Tongue (tissue), 3 donors: ENCODE measurements around the gene TRPV4. TPM values are rescaled to one million over a fixed set of nuclear protein-coding genes. Genes with fewer than 3 reads are reported as not detected.
A peak's percentile ranks its signal among the peaks of the same experiment; 100 is the strongest.

Experiments used
- DNase-seq: peaks from one replicate; pipeline ENCODE4 v3.0.0-alpha.2; 2015
- small RNA-seq: library from RNA; depleted of rRNA; stranded (forward); fragments of <200 nt; gene quantifications from one replicate; pipeline ENCODE3, GENCODE V24; 2014; ENCODE audit warnings: low replicate concordance
- total RNA-seq: library from RNA; depleted of rRNA; stranded (reverse); fragments of >200 nt; gene quantifications from one replicate; pipeline ENCODE4 v1.2.3, GENCODE V29; 2014

TRPV4 gene
- total RNA-seq, 1 donor from 2014 or later: 3.5 TPM

DNA sequence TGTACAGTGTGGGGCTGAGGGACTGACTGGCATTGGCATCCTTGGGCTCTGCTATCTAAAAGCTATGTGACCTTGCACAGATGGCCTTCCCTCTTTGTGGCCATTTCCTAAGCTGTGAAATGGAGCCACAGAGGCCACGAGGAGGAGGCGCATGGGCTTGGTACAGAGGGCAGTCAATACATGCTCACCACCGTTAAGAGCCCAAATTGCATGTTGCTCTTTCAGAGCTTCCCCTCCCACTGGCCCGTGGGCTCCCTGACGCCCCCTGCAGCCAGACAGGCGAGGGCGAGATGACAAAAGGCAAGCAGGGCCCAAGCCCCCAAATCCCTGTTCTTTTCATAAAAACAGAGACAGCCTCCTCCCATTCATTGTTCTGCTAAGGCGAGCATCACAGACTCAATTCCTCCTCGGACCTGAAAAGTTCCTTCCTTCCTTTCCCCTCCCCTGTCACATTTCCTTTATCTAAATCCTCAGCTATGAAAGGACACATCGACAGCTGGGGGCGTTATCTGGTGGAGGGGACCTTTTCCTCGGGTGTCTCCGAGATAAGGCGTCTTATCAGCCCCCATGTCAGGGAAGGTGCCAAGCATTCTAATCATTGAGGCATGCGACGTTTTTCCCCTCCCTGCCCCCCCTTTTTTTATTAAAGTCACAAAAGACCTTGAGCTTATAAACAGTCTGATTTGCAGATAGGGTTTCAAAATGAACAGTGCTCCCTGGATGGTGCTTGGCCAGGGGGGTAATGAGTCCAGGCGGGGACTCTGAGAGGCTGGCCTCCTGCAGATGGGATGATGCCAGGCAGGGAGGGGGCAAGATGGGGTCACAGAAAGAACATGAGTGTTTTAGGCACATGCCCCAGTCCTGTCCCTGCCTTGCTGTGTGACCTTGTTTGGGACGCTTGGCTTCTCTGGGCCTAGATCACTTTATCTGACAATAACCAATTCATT is 93.2 kb downstream of the TRPV4 start:
- no peak for DNase-seq

DNA sequence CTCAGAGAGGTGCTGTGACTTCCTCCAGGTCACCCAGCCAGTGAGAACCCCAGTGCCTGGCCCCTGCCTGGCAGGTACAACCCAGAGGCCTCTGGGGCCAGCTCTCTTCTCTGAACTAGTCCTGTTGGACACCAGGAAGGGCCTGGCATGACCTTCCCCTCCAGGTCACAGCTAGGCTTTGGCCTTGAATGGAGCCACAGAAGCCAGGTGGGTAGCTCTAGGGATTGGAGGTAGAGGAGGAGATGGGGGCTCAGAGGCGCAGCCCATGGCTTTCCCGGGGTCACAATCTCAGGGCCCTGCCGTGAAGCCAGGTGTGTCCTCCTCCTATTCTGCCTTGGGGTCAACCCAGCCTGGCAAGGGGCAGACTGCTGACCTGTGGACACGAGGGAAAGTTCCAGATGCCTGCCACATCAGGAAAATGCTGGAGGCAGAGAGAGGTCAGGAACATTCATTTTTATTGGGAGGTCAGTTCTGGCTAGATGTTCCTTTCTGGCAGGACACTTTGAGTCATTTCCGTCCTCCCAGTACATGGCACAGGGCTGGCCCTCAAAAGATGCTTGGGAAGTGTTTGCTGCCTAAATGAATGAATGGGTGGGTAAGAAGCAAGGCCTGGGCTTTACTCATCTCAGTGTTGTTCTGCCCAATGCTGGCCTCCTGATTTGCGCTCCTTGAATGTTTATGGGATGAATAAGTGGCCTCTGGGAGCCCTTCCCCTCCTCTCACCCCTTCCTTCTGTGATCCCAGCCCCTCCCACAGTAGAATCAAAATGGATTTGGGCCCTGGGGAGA is 94.1 kb downstream of the TRPV4 start:
- DNase-seq: no peak

DNA sequence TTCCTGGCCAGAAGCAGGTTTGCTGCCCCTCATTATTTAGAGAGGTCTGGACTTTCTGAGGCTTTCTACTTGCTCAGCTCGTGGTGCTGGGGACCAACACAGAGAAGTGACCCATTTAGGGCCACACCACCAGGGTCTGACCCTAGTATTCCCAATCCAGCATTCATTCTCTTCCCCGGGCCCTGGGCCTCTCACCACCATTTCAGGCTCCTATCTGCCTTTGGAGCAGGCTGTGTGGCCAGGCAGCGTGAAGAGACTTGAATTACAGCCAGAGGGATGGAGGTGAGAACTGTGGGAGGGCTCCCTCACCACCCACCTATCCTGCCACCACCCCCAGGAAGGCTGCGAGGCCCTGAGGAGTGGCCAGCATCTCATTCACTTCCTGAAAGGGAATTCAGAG is 95.0 kb downstream of the TRPV4 start:
- no peak for DNase-seq

DNA sequence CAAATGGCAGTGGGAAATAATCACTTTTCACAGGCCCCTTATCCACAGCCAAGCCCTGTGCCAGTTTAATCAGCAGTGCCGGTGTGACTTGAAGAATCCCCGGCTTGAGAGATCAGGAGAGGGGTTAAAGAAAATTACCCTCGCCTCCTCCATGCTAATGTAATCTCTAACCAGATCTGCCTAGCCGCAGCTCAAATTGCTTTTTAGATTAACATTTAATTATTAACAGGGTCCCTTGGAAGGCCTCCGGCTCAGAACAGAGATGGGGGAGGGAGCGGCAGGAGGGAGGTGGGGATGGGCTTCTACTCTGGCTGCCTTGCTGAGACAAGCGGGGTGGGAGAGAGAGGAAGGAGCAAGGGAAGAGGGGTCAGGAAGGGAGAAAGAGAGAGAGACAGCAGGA is 95.6 kb downstream of the TRPV4 start:
- no peak for DNase-seq

DNA sequence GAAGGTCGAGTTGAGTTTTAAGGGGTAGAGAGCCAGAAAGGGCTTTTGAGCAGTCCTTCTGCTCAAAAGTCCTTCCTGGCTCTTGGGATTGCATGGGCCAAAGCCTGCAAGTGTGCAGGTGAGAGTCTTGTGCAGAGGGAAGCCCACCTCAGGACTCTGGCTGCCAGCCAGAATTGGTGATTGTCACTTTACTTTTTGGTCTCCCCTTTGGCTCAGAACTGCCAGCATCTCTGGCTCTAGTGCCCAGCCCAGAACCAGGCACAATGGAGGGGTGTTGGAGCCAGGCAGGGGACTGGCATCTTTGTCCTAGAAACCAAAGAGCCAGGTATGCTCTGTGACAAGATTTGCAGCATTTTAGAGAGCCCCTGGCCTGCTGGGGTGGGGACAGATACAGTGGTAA is 96.1 kb downstream of the TRPV4 start:
- no peak for DNase-seq

DNA sequence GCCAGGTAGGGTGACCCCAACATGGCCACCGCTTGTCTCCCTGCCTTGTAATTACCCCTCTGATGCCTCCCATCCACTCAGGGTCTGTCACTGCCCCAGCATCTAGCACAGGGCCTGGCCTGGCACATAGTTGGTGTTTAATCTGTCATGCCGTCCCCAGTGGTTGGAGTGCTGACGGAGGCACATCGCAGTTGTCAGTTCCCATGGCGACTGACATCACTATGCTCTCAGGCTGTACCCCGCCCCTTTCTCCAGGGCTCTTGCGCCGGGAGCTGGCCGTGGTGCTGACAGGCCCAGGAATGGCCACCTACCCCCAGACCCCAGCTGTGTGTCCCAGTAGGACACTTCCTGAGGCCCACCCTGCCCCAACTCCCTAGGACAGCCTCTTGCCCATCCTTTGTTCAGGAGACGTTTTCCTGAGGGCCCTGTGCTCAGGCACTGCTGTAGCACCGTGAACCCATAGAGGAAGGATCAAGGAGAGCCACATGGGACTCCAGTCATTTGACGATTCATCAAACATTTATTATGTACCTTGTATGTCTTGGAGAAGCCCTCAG is 96.6 kb downstream of the TRPV4 start:
- peak; percentile 88 for DNase-seq

DNA sequence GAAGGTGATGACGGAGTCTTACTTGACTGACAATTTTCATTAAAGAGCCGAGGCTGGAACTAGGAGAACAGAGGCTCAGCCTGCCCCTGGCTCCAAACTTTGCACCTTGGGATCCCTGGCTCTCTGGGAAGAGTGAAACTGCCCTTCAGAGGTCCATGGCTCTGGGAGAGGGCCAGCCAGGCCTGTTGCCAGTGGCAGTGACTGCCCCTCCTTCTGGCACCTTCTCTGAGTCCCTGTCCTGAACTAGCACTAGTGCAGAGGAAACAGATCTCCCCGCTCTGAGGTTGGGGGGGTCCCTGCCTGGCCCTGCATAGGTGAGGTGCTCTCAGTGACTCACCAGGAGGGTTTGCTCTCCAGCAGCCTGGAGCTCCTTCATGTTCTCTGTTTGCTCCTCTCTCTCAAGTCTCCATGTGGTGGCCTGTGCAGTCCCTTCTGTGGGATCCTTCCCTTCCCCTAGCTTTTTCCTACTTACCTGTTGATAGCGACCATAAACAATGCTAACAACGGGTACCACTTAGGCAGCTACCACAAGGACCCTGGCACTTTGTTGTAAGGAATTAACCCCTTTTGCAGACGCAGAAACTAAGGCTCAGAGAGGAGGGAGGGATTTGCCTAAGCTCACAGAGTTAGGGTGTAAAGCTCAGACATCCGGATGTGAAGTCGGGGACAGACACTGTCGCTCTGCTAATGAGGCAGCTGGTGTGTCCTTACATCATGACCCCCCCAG is 97.2 kb downstream of the TRPV4 start:
- DNase-seq: no peak

DNA sequence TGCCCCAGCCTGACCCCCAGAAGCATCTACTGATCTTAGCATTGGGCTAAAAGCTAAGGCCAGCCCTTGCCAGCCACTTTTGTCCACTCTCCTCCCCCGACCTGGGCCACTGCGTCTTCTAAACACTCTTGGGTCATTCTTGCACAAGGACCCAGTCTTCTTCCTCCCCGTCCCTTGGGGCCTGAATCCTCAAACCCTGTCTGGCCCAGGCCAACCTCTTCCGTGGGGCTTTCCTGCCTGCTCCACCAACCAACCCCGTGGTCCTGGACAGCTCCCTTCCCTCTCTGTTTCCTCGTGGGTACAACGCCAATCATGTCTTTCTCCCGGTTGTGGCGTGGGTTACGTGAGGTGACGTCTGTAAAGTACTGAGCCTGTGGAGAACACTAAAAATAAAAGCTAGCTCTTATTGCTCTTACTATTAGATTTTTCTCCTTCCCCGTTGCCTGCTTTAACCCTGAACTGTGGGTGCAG is 98.1 kb downstream of the TRPV4 start:
- no peak for DNase-seq

DNA sequence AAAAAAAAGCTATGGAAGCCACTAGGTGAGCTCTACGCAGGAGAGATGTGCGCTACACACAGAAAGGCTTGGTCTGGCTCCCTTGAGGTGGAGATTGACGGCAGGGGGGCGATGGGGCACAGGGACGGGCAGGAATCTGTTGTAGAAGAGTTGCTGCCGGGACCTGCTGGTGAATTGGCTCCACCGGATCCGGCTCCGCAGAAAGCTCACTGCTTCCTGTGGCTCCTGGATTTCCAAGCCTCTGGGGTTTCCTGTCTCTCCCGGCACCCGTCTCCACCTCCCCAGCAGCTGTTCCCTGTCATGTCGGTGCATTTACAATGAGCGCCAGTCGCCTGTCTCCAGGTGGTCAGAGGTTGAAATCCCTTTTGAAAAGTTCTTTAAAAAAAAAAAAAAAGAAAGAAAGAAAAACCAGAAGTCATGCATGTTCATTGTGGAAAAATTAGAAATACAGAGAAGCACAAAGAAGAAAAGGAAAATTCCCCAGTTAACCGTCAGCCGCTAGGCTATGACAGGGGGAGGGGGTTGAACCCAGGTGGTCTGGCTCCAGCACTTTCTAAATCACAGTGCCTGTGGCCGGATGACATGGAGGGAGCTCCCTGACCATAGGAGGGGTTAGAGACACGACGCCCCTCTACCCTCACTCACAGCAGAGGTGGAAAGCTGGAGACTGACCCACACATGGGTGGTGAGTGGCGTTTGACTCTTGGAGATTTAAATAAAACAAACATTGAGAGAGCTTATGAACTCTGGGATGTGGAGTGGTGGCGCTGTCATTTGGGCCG is 98.8 kb downstream of the TRPV4 start:
- DNase-seq: peak; percentile 57

Small RNAs within 50 kb of the gene (small RNA-seq; reads per million reads assigned to genes)
- gene MIR4497: not detected
- gene RN7SL441P: not detected

Other genes starting within 250 kb of the TRPV4 start
- gene FAM222A, start 119.6 kb downstream of the TRPV4 start, total RNA-seq: 3.1 TPM
- 40.1 TPM for gene GLTP, start 47.1 kb upstream of the TRPV4 start, total RNA-seq
- gene TCHP, start 66.9 kb upstream of the TRPV4 start, total RNA-seq: 9.7 TPM
- gene GIT2, start 163.0 kb upstream of the TRPV4 start, total RNA-seq: 57.6 TPM
- gene ANKRD13A, start 166.0 kb upstream of the TRPV4 start, total RNA-seq: 46.5 TPM
- 20.9 TPM for gene C12orf76, start 215.1 kb upstream of the TRPV4 start, total RNA-seq